Measurements from ENCODE around the gene TUT4. TPM values are rescaled to one million over a fixed set of nuclear protein-coding genes. Genes with fewer than 3 reads are reported as not detected.
"Not testable (repeated sequence)": the region's sequence is repeated elsewhere in the genome, so short reads cannot be mapped to it uniquely, and the experiment has no call there.

TUT4 gene, protein sequence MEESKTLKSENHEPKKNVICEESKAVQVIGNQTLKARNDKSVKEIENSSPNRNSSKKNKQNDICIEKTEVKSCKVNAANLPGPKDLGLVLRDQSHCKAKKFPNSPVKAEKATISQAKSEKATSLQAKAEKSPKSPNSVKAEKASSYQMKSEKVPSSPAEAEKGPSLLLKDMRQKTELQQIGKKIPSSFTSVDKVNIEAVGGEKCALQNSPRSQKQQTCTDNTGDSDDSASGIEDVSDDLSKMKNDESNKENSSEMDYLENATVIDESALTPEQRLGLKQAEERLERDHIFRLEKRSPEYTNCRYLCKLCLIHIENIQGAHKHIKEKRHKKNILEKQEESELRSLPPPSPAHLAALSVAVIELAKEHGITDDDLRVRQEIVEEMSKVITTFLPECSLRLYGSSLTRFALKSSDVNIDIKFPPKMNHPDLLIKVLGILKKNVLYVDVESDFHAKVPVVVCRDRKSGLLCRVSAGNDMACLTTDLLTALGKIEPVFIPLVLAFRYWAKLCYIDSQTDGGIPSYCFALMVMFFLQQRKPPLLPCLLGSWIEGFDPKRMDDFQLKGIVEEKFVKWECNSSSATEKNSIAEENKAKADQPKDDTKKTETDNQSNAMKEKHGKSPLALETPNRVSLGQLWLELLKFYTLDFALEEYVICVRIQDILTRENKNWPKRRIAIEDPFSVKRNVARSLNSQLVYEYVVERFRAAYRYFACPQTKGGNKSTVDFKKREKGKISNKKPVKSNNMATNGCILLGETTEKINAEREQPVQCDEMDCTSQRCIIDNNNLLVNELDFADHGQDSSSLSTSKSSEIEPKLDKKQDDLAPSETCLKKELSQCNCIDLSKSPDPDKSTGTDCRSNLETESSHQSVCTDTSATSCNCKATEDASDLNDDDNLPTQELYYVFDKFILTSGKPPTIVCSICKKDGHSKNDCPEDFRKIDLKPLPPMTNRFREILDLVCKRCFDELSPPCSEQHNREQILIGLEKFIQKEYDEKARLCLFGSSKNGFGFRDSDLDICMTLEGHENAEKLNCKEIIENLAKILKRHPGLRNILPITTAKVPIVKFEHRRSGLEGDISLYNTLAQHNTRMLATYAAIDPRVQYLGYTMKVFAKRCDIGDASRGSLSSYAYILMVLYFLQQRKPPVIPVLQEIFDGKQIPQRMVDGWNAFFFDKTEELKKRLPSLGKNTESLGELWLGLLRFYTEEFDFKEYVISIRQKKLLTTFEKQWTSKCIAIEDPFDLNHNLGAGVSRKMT (N-terminal part only)
- total RNA-seq (ENCODE audit: insufficient read depth, low replicate concordance), result 87.4 TPM

- peak; percentile 93 for DNase-seq (ENCODE audit: low spot score)
Measured at GRCh38 chr1:52552505-52553361, at the start of gene TUT4. Gene TUT4, minus strand, starts transcription at chr1:52553092. Its CDS starts 26,812 bp downstream, at chr1:52526280.

DNA sequence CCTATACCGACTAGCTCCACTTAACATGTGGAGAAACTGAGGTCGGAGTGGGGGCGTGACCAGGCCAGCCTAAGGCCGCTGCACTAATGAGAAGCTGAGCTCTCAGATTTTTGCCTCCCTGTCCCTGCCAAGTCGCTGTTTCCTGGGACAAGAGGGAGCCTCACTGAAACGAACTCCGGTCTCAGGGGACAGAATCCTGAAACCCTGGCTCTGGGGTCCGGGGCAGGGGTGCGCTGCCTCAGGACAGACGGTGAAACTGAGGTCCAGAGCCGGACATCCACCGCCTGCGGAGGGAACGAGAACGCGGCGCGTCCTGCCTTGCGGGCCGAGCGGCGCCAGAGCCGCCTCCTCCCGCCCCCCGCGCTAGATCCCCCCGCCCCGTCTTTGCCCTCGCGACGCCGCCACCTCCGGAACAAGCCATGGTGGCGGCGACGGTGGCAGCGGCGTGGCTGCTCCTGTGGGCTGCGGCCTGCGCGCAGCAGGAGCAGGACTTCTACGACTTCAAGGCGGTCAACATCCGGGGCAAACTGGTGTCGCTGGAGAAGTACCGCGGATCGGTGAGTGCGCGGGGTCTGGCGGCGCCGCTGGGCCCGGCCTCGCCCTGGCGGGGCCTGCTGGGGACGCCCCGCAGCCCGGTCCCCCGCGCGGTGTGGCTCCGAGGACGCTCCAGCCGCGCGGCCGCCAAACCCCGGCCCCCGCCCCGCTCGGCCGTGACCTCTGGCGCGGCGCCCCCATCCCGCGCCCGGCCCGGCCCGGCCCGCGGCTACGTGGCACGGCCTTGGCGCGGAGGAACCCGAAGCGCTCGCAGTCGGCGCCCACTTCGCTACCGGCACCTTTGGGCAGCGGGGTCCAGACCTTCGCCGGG lies 49.3 kb upstream of the TUT4 start, which contains the start of gene GPX7:
GPX7 (plus strand) TSS at position 381 of the 865 bp plus-strand sequence; CDS start at position 420, 39 bp downstream.
- DNase-seq (ENCODE audit: low spot score), result peak; percentile 62

DNA sequence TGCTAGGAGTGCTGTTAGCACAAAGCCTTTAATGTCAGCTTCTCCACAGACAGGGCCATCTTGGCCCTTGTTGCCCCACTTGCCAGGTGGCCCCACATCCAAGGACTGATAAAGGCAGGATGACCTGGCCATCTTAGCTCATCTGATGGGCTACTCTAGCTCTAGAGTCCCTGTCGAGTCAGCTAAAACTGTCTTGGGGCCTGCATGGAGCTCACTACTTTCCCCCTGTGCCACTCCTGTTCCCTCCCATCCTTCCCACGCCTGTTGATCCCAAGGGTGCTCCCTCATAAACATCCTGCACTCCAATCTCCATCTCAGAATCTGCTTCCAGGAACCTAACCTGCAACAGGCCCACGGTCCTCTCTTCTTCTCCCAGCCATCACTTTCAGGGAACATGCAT lies 48.6 kb upstream of the TUT4 start:
- no peak for DNase-seq (ENCODE audit: low spot score)

DNA sequence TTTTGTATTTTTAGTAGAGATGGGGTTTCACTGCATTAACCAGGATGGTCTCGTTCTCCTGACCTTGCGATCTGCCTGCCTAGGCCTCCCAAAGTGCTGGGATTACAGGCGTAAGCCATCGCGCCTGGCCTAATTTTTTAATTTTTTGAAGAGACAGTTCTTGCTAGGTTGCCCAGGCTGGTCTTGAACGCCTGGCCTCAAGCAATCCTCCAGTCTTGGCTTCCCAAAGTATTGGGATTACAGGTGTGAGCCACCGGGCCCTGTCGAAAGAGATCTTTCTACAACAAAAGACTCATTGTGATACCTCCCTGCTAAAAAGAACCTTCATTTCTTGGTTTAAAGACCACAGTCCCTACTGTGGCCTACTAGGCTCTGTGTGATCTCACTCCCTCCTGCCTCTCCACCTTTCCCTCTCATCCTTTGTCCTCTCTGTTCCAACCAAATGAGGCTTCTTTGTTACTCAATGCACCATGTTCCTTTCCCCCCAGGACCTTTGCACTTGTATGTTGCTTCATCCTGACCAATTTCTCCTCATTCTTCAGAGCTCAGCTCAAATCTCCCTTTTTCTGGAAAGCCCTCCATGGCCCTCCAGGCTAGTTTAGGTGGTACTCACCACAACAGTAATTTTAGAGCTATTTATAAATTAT lies 47.8 kb upstream of the TUT4 start:
- no peak for DNase-seq (ENCODE audit: low spot score)

DNA sequence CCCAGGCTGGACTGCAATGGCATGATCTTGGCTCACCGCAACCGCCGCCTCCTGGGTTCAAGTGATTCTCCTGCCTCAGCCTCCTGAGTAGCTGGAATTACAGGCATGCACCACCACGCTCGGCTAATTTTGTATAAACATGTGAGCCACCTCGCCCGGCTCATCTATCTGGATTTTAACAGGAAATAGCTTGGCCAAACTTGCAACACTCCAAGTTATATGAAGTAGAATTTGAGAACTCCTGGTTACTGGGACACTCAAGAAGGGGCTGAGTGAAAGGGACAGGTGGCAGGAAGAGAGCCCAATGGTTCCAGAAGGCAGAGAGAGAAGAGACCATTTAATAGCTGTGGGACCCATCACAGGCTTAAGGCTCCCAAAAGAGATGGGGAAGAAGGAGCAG lies 46.3 kb upstream of the TUT4 start:
- DNase-seq (ENCODE audit: low spot score), result no peak

- DNase-seq (ENCODE audit: low spot score), result no peak
Measured at GRCh38 chr1:52598729-52599128, 45.8 kb upstream of the TUT4 start.

GRCh38 chr1:52597912-52598311 lies 45.0 kb upstream of the TUT4 start:
- DNase-seq (ENCODE audit: low spot score), result no peak

DNA sequence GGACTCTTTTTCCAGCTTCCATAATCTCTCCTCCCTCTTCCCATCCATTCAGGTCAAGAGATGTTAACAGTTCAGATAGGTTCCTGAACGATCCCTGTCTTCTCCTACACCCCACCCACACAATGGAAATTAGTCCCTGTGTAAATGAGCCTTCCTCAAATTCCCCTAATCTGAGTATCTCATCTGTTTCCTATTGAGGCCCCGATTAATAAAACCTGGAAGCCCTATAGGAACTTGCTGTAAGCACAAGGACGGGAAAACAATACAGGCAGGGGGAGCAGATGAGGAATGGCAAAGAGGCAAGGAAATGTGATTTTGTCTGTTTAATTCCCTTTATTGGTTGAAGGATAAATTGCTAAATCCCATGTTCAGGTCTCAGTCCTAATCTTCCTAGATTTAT lies 42.2 kb upstream of the TUT4 start:
- no peak for DNase-seq (ENCODE audit: low spot score)

- no peak for DNase-seq (ENCODE audit: low spot score)
Measured at GRCh38 chr1:52593495-52593894, 40.6 kb upstream of the TUT4 start.

DNA sequence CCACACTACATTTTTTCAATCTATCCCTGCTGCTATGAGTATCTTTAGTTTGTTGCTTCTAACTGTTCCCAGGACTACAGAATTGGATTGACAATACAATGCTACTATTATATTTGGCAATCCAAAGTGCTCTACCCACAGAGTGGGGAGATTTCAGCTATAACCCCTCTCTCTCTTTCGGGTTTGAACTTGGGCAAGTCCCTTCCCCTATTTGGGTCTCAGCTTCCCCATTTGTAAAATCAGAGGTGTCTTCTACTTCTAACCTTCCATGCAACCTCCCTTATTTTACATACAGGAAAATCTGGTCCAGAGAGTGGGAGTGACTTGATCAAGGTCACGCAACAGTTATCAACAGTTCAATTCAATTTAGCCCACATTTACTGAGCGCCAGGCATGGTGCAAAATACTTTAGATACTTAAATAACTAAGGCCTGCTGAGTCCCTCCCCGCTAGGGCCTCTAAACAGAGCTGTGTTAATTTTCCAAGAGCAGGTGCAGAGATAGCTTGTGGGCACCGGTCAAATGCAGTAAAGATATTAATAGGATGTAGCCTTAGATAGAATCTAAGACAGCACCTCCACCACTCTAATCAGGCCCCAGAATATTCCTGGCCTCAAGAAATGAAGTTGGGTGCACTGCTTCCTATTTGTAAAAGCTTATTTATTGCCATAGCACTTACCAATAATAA lies 39.9 kb upstream of the TUT4 start:
- DNase-seq (ENCODE audit: low spot score), result no peak

GRCh38 chr1:52590266-52590665 lies 37.4 kb upstream of the TUT4 start:
- no peak for DNase-seq (ENCODE audit: low spot score)

- no peak for DNase-seq (ENCODE audit: low spot score)
Measured at GRCh38 chr1:52588535-52588934, 35.6 kb upstream of the TUT4 start.

GRCh38 chr1:52588027-52588426 lies 35.1 kb upstream of the TUT4 start:
- no peak for DNase-seq (ENCODE audit: low spot score)

DNA sequence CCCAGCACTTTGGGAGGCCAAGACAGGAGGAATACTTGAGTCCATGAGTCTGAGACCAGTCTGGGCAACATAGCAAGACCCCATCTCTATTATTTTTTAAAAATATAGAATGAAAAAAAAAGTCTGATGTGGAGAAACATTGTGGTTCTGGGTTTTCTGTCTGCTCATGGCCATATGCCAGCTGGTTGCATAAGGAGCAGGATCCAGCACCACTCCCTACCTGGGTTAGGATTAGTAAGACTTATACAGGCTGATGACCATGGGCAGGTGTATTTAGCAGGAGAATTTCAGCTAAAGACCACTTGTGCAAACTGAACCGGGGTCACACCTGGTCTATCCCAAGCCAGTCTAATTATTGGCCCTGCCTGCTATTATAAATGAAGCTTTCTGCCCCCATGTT lies 32.6 kb upstream of the TUT4 start:
- DNase-seq (ENCODE audit: low spot score), result no peak

DNA sequence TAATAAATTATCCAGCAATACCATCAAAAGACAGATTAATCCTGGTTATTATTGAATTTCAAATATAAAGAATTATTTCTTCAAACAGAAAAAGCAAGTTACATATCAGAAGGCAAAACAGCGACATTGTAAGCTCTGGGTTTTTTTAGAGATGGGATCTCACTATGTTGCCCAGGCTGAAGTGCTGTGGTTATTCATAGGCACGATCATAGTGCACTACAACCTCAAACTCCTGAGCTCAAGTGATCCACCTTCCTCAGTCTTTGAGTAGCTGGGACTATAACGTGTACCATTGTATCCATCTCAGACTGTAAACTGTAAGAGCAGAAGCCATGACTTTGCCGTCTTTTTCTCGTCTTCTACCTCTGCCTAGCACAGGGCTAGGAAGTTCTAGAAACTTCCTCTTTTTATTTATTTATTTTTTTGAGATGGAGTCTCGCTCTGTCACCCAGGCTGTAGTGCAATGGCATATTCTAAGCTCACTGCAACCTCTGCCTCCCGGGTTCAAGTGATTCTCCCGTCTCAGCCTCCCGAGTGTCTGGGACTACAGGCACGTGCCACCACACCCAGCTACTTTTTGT lies 29.3 kb upstream of the TUT4 start:
- DNase-seq (ENCODE audit: low spot score), result no peak

DNA sequence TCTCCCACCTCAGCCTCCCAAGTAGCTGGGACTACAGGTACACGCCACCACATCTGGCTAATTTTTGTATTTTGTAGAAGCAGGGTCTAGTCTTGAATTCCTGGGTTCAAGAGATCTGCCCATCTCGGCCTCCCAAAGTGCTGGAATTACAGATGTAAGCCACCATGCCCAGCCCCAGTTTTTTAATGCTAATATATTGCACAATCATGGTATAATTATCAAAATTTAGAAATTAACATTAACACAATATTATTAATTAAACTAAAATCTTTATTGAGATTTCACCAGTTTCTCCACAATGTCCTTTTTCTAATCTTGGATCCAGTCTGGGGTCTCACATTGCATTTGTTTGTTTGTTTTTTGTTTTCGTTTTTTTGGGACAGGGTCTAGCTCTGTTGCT lies 27.4 kb upstream of the TUT4 start:
- DNase-seq (ENCODE audit: low spot score), result no peak

DNA sequence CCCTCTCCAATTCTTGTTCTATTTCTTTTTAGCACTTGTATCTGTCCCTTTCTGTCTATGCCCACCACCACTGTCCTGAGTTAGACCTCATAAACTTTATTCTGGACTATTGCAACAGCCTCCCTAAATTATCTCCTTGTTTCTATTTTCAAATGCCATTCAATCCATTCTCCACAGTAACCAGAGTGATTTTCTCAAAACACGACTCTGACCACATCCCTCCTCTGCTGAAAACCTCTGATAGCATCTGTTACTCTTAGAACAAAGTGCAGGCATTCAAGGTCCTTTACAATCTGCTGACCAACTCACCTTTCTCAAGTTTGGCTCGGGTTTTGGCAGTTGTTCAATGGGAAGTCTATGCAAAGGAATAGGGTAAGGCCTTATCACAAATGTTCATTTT lies 26.5 kb upstream of the TUT4 start:
- no peak for DNase-seq (ENCODE audit: low spot score)

- not testable (repeated sequence) for DNase-seq (ENCODE audit: low spot score)
Measured at GRCh38 chr1:52578066-52578465, 25.2 kb upstream of the TUT4 start.
